ENCODE data around the gene KIF5C.

The KIF5C gene

DNA sequence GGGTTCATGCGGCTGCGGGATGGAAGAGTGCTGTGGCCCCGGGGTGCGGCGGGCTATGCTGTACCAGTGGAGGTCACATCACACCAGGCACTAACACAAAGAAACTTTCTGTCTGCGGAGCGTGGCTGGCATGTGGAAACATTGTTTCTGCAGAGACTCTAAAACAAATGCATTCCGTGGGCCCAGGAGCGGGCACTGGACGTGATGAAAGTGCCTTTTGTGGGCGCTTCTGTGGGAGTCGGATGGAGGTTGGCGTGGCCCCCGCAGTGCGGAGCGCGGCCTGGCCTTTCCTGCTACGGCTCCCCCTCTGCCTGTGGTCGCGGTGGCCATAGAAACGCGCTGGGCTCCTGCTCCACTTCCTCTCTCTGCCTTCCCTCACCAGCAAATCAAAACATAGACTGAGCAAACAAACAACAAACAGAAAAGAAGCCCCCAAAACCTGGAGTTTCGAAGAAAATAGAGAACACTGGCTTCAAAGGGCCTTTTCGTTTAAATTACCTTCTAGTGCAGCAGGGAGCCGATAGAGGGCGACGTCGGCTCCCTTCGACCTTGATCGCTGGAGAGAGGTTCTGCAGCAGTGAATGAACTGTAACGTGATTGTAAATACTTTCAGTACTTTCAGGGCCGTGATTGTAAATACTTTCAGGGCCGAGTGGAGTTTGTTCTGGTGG is 51.4 kb downstream of the KIF5C start:
- no peak overlapping the region for H3K4me3 ChIP-seq (ENCODE audit: severe bottlenecking)
- H3K27me3 ChIP-seq (ENCODE audit: insufficient read depth, poor library complexity, severe bottlenecking) = no peaks in the 10 kb centered on the region
- peak; percentile 29 for TF ChIP-seq CTCF (IDR thresholded peaks at IDR 0.05; ENCODE audit: poor library complexity, severe bottlenecking)

GRCh38 chr2:148926981-148927401 is 52.0 kb downstream of the KIF5C start:
- H3K27ac ChIP-seq (ENCODE audit: poor library complexity, severe bottlenecking) = no peak overlapping the region
- no peak for TF ChIP-seq CTCF (IDR thresholded peaks at IDR 0.05; ENCODE audit: poor library complexity, severe bottlenecking)
- H3K36me3 ChIP-seq (ENCODE audit: low read depth) = no peaks in the 10 kb centered on the region
- H3K4me1 ChIP-seq (ENCODE audit: insufficient read depth, poor library complexity, severe bottlenecking) = no peaks in the 10 kb centered on the region
- H3K9me3 ChIP-seq (ENCODE audit: severe bottlenecking) = no peaks in the 10 kb centered on the region
- DNase-seq (ENCODE audit: low spot score) = no peak
- ATAC-seq (ENCODE audit: low read depth) = no peak
- H3K4me3 ChIP-seq (ENCODE audit: severe bottlenecking) = no peak overlapping the region
- H3K27me3 ChIP-seq (ENCODE audit: insufficient read depth, poor library complexity, severe bottlenecking) = no peaks in the 10 kb centered on the region

More for the DNA sequence above, 51.4 kb downstream of the KIF5C start:
- DNase-seq (ENCODE audit: low spot score) (no peak), ATAC-seq (ENCODE audit: low read depth) (no peak)
- no peaks in the 10 kb centered on the region for H3K4me1 ChIP-seq (ENCODE audit: insufficient read depth, poor library complexity, severe bottlenecking)
- H3K36me3 ChIP-seq (ENCODE audit: low read depth) = no peaks in the 10 kb centered on the region
- H3K9me3 ChIP-seq (ENCODE audit: severe bottlenecking) = no peaks in the 10 kb centered on the region
- H3K27ac ChIP-seq (ENCODE audit: poor library complexity, severe bottlenecking) = no peak overlapping the region

DNA sequence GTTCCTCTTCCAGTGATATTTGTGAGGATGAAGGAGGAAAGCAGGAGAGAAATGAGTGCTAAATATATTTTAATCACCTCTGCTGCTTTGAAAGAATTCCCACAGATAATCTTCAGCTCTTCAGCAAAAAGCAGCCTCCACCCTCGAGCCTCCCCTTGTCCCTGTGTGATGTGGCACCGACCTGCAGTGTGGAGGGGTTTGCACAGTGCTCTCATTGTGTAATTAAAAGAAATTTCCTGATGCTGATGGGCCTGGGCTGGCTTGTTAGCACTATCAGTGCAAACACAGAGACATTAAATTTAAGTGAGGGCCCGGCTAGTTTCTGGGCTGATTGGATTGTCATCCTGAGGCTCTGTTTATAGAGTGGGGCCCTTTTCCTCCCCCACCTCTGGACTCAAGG is 53.4 kb downstream of the KIF5C start:
- no peaks in the 10 kb centered on the region for H3K4me1 ChIP-seq (ENCODE audit: insufficient read depth, poor library complexity, severe bottlenecking)
- H3K27ac ChIP-seq (ENCODE audit: poor library complexity, severe bottlenecking) = no peak overlapping the region
- DNase-seq (ENCODE audit: low spot score) (no peak), ATAC-seq (ENCODE audit: low read depth) (no peak)
- no peaks in the 10 kb centered on the region for H3K27me3 ChIP-seq (ENCODE audit: insufficient read depth, poor library complexity, severe bottlenecking)
- no peak for TF ChIP-seq CTCF (IDR thresholded peaks at IDR 0.05; ENCODE audit: poor library complexity, severe bottlenecking)
- H3K36me3 ChIP-seq (ENCODE audit: low read depth) = no peaks in the 10 kb centered on the region
- H3K4me3 ChIP-seq (ENCODE audit: severe bottlenecking) = no peak overlapping the region
- H3K9me3 ChIP-seq (ENCODE audit: severe bottlenecking) = no peaks in the 10 kb centered on the region

- TF ChIP-seq CTCF (IDR thresholded peaks at IDR 0.05; ENCODE audit: poor library complexity, severe bottlenecking) = no peak
Measured at GRCh38 chr2:148930046-148930775, 55.2 kb downstream of the KIF5C start.

GRCh38 chr2:148932536-148932935 is 57.5 kb downstream of the KIF5C start:
- no peaks in the 10 kb centered on the region for H3K27me3 ChIP-seq (ENCODE audit: insufficient read depth, poor library complexity, severe bottlenecking)
- no peak for ATAC-seq (ENCODE audit: low read depth)
- no peaks in the 10 kb centered on the region for H3K36me3 ChIP-seq (ENCODE audit: low read depth)
- no peaks in the 10 kb centered on the region for H3K9me3 ChIP-seq (ENCODE audit: severe bottlenecking)
- DNase-seq (ENCODE audit: low spot score) = no peak
- no peak overlapping the region for H3K4me3 ChIP-seq (ENCODE audit: severe bottlenecking)
- no peak for TF ChIP-seq CTCF (IDR thresholded peaks at IDR 0.05; ENCODE audit: poor library complexity, severe bottlenecking)
- no peak overlapping the region for H3K27ac ChIP-seq (ENCODE audit: poor library complexity, severe bottlenecking)
- no peaks in the 10 kb centered on the region for H3K4me1 ChIP-seq (ENCODE audit: insufficient read depth, poor library complexity, severe bottlenecking)

More at GRCh38 chr2:148930046-148930775, 55.2 kb downstream of the KIF5C start:
- Histone ChIP-seq H3K36me3 (ENCODE audit: low read depth) (no peaks in the 10 kb centered on the region), H3K4me1 (ENCODE audit: insufficient read depth, poor library complexity, severe bottlenecking) (no peaks in the 10 kb centered on the region), H3K9me3 (ENCODE audit: severe bottlenecking) (no peaks in the 10 kb centered on the region), H3K27me3 (ENCODE audit: insufficient read depth, poor library complexity, severe bottlenecking) (no peaks in the 10 kb centered on the region), H3K27ac (ENCODE audit: poor library complexity, severe bottlenecking) (no peak overlapping the region), H3K4me3 (ENCODE audit: severe bottlenecking) (no peak overlapping the region)
- DNase-seq (ENCODE audit: low spot score) (no peak), ATAC-seq (ENCODE audit: low read depth) (no peak)

Data from RWPE2 (cell line).